Measurements from ENCODE around the gene FTCD. TPM values are rescaled to one million over a fixed set of nuclear protein-coding genes. Genes with fewer than 3 reads are reported as not detected.

Gene FTCD
- total and polyA plus RNA-seq, 2 donors (not counting 3 experiments of a cell fraction or from before 2014, with no cell fraction given): 0.06 to 1.2 TPM

- H3K4me3 ChIP-seq (replicated peaks in 1 of 3; ENCODE audit: insufficient read depth in 1 of 3, low read depth in 1 of 3, low read length in 3 of 3): no peak overlapping the region
- ChIA-PET CTCF (no interaction called here), POLR2A (no interaction called here)
- no peaks in the 10 kb centered on the region for H3K27me3 ChIP-seq (ENCODE audit: control insufficient read depth in 2 of 2, insufficient read depth in 2 of 2, low read length in 2 of 2)
- no peak for FAIRE-seq
- H3K9me1 ChIP-seq (replicated peaks; ENCODE audit: control insufficient read depth, extremely low read depth, insufficient read depth, low read length): no peaks in the 10 kb centered on the region
- no peaks in the 10 kb centered on the region for H4K20me1 ChIP-seq (replicated peaks; ENCODE audit: control insufficient read depth, extremely low read depth, insufficient read depth, low read length)
- H3K9ac ChIP-seq (replicated peaks; ENCODE audit: extremely low read depth, insufficient read depth, low read length): no peak overlapping the region
- no peaks in the 10 kb centered on the region for H3K9me3 ChIP-seq (replicated peaks; ENCODE audit: control insufficient read depth, insufficient read depth, low read length)
- dilution Hi-C loops (cut with MboI; ENCODE audit: extremely low pct_ligation_motif_present, low sequenced_read_pairs) (no loop called here), intact Hi-C loops (cut with micrococcal nuclease) (no loop called here)
- H3K36me3 ChIP-seq (ENCODE audit: control insufficient read depth in 2 of 2, extremely low read depth in 1 of 2, insufficient read depth in 2 of 2, low read length in 2 of 2): no peaks in the 10 kb centered on the region
- H3K27ac ChIP-seq (ENCODE audit: insufficient read depth, low read depth, low read length): no peak overlapping the region
- no peaks in the 10 kb centered on the region for H3K79me2 ChIP-seq (ENCODE audit: control insufficient read depth, insufficient read depth, low read length)
- no TSS peak for BruUV-seq (replicated peaks)
- no peak for TF ChIP-seq GATA2 (IDR thresholded peaks at IDR 0.05; ENCODE audit: insufficient read depth, insufficient read length, low read depth, low read length)
- no peak for TF ChIP-seq JUN (IDR thresholded peaks at IDR 0.05; ENCODE audit: borderline replicate concordance, insufficient read depth, insufficient read length, low read depth)
- TF ChIP-seq, protein P1, sequence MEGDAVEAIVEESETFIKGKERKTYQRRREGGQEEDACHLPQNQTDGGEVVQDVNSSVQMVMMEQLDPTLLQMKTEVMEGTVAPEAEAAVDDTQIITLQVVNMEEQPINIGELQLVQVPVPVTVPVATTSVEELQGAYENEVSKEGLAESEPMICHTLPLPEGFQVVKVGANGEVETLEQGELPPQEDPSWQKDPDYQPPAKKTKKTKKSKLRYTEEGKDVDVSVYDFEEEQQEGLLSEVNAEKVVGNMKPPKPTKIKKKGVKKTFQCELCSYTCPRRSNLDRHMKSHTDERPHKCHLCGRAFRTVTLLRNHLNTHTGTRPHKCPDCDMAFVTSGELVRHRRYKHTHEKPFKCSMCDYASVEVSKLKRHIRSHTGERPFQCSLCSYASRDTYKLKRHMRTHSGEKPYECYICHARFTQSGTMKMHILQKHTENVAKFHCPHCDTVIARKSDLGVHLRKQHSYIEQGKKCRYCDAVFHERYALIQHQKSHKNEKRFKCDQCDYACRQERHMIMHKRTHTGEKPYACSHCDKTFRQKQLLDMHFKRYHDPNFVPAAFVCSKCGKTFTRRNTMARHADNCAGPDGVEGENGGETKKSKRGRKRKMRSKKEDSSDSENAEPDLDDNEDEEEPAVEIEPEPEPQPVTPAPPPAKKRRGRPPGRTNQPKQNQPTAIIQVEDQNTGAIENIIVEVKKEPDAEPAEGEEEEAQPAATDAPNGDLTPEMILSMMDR (IDR thresholded peaks at IDR 0.05; ENCODE audit: extremely low read depth in 1 of 2, insufficient read depth in 1 of 2, low read depth in 1 of 2, low read length in 2 of 2): no peak
- no peak for TF ChIP-seq FOS (IDR thresholded peaks at IDR 0.05; ENCODE audit: borderline replicate concordance, insufficient read depth, low read length)
- TF ChIP-seq MYC (IDR thresholded peaks at IDR 0.05; ENCODE audit: low read depth, low read length): no peak
- TF ChIP-seq POLR2AphosphoS5 (IDR thresholded peaks at IDR 0.05; ENCODE audit: insufficient read depth, low read depth, low read length): no peak
- no peak for TF ChIP-seq POLR2A (IDR thresholded peaks at IDR 0.05; ENCODE audit: low read depth, low read length)
- H2AFZ ChIP-seq (ENCODE audit: low read depth, low read length): no peak overlapping the region
- no peak for DNase-seq (ENCODE audit: low read depth, low spot score)
- H3K4me1 ChIP-seq (ENCODE audit: control insufficient read depth, extremely low read depth, insufficient read depth, low read length): no peaks in the 10 kb centered on the region
- H3K4me2 ChIP-seq (ENCODE audit: insufficient read depth, low read length): no peak overlapping the region
These were observed 933 bp upstream of the FTCD start for GRCh38 chr21:46156378-46156645.

All from endothelial cell of umbilical vein (primary cell).